T1000 (cell line): ENCODE data around the gene AEBP1.
A peak's percentile ranks its signal among the peaks of the same experiment; 100 is the strongest.

Experiments used
- DNase-seq: peaks from one replicate; lab custom pipeline; 2025; ENCODE audit warnings: mixed read lengths; lab: John Stamatoyannopoulos, UW

AEBP1 gene

DNA sequence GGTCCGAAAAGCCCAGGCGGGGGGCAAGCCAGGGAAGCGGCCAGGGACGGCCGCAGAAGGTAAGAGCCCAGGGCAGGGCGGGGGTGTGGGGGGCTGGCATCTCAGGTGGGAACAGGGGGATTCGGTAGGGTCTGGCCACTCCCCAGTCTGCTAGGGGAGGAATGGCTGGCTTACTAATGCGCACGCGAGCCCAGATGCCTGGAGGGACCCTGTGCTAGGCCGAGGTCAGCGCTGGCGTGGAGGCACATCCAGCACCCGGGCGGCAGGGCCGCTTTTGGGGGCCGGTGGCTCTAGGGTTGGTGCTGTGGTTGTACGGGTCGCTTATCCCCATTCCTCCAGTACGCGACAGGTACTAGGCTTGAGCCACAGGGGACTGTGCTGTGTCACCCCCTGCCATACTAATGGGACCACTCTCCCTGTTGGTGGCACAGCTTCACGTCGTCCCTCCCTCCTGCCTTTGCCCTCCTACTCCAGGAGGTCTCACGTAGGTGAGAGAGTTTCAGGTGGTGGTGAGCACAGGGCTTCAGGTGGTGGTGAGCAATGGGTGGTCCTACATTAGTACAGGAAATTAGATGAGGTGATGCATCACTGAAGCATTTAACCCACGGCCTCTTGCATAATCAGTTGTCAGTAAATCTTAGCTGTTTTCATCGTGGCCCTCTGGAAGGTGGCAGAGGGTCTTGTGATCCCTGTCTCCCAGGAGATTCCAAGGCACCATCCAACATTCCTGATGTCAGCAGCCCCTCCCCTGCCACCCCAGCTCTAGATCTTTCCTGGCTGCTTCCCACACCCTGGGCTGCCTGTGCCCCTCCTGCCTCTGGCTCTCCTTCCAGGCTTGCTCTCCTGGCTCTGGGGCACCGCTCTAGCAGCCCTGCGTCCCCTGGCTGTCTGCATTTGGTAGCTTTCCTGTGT lies 971 bp downstream of the AEBP1 start:
- peak; percentile 41 for DNase-seq

DNA sequence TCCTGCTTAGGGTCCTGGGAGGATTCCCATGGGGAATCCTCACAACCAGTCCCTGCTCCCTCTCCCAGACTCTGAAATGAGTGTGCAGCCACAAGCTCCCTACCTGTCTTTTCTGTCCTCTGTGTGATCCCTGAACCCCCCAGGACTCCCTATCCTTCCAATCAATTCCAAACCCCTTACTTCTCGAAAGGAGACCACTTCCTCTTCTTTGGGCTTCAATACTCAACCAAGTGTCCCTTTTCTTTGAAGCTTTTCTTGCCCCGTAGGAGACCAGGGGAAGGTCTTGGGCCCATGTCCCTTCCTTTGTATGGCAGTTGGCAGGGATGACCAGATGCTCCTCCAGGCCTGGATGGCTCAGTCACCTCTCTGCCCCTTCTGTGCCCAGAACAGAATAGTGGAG lies 1.7 kb downstream of the AEBP1 start:
- DNase-seq = no peak

DNA sequence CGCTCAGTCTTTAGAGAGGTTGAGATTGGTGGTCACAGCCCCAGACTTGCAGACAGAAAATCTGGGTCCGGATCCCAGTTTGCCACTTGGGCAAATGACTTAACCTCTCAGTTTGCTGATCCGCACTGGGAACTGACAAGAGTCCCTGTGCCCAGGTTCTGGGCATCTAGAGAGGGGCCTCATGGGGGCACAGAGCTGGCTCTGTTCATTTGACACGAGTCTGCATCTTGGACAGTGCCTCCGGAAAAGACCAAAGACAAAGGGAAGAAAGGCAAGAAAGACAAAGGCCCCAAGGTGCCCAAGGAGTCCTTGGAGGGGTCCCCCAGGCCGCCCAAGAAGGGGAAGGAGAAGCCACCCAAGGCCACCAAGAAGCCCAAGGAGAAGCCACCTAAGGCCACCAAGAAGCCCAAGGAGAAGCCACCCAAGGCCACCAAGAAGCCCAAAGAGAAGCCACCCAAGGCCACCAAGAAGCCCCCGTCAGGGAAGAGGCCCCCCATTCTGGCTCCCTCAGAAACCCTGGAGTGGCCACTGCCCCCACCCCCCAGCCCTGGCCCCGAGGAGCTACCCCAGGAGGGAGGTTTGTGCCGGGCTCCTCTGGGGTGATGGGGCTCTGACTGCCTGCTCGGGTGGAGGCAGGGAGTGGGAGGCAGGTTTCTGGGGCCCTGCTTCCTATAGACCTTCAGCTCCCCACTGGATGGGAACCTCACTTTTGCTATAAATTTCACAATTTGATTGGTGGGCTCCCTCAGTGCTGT lies 2.3 kb downstream of the AEBP1 start:
- no peak for DNase-seq

GRCh38 chr7:44107116-44107960 lies 3.2 kb downstream of the AEBP1 start:
- DNase-seq = no peak

- no peak for DNase-seq
Observed at GRCh38 chr7:44107961-44108767, 4.0 kb downstream of the AEBP1 start.

DNA sequence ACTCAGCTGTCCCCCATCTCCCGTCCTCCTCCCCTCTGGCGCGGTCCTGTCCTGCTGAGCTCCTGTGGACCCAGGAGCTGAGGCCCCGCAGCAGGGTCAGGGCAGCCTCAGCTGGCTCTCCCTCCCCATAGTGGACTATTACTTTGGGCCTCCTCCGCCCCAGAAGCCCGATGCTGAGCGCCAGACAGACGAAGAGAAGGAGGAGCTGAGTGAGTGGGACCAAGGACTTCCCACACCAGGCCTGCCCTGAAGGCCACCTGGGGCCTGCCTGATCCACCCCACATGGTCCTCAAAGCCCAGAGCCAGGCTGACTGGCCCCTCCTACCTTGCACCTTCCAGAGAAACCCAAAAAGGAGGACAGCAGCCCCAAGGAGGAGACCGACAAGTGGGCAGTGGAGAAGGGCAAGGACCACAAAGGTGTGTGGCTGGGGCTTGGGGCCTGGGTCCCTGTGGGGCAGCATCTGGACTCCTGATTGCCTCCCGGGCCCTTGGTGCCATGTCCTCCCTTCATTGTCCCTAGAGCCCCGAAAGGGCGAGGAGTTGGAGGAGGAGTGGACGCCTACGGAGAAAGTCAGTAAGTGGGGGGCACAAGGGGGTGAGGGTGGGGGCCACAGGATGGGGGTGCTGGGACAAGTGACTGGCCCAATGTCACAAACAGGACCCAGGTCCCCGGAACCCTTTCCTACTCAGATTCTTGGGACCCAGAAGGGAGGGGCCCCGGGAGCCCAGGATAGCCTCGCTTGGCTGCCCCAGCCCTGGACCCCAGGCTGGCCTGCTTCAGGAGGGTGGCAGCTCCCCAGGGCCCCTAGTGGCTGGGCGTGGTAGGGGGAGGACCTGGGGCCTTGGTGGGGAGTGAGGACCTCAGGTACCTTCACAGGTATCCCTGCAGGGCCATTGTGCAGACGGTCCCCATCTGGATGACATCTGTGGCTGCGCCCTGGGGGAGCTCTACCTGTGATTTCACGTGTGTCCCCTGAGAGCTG lies 4.9 kb downstream of the AEBP1 start:
- DNase-seq = no peak

- no peak for DNase-seq
Observed at GRCh38 chr7:44109991-44110390, 5.8 kb downstream of the AEBP1 start.

- no peak for DNase-seq
Observed at GRCh38 chr7:44110719-44111635, 6.8 kb downstream of the AEBP1 start.

- DNase-seq = no peak
Observed at GRCh38 chr7:44111761-44112160, 7.6 kb downstream of the AEBP1 start.

- no peak for DNase-seq
Observed at GRCh38 chr7:44112231-44112996, 8.3 kb downstream of the AEBP1 start.

- no peak for DNase-seq
Observed at GRCh38 chr7:44112997-44113763, 9.0 kb downstream of the AEBP1 start.

DNA sequence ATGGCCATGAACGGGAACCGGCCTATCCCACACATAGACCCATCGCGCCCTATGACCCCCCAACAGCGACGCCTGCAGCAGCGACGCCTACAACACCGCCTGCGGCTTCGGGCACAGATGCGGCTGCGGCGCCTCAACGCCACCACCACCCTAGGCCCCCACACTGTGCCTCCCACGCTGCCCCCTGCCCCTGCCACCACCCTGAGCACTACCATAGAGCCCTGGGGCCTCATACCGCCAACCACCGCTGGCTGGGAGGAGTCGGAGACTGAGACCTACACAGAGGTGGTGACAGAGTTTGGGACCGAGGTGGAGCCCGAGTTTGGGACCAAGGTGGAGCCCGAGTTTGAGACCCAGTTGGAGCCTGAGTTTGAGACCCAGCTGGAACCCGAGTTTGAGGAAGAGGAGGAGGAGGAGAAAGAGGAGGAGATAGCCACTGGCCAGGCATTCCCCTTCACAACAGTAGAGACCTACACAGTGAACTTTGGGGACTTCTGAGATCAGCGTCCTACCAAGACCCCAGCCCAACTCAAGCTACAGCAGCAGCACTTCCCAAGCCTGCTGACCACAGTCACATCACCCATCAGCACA lies 9.7 kb downstream of the AEBP1 start:
- no peak for DNase-seq

- DNase-seq = no peak
Observed at GRCh38 chr7:44114586-44115310, 10.6 kb downstream of the AEBP1 start.

- no peak for DNase-seq
Observed at GRCh38 chr7:44116087-44116788, 12.1 kb downstream of the AEBP1 start.

DNA sequence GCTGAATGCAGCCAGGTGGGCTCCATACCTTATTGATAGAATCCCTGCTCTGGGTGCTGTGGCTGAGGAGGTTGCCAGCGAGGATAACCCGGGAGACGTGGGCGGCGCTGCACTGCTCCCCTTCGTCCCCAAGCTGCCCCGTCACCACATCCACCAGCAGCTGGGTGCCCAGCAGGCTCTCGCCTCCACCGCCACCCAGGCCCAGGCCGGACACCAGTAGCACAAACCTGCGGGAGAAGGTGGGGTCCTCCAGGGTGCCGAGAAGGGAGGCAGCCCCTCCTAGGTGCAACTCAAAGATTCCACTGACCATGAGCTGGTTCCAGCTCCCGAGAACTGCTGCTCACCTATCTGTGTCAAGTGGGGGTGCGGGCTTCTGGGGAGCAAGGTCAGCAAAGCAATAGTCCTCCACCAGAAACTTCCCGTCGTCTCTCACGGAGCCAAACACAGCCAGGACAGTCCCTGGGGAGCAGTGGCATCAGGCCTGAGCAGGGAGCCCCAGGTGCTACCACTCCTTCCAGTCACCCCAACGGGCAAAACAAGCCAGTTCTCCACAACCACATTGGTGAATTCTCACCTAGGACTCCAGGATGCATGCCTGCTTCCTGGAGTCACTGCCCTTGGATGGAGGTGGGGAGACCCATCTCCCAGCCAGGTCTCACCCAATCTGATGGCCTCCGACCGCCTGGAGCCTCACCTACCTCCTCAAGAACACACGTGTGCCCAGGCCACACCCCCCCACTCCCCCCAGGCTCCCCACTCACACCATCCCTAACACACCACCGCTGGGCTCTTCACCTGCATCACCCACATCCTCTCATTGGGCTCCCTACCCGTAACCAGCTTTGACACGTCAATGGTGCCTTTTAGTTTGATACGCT lies 12.9 kb downstream of the AEBP1 start:
- DNase-seq = no peak
